Measurements from ENCODE around the gene THAP8.
A peak's percentile ranks its signal among the peaks of the same experiment; 100 is the strongest.

THAP8 gene

GRCh38 chr19:35995048-35995993, 58.8 kb downstream of the THAP8 start, which contains the start of gene SDHAF1:
SDHAF1 (plus strand) TSS chr19:35995188; CDS start chr19:35995275, 87 bp downstream.
- DNase-seq (ENCODE audit: low read depth in 2 of 2), result peak; percentile 70 to 86

- no peak for DNase-seq (ENCODE audit: low read depth in 2 of 2)
These were observed 60.0 kb downstream of the THAP8 start for GRCh38 chr19:35993923-35994598.

- DNase-seq (ENCODE audit: low read depth in 2 of 2), result no peak
These were observed 60.9 kb downstream of the THAP8 start for GRCh38 chr19:35992907-35993765.

GRCh38 chr19:35991731-35992450, 62.2 kb downstream of the THAP8 start:
- no peak for DNase-seq (ENCODE audit: low read depth in 2 of 2)

GRCh38 chr19:35990771-35991730, 63.0 kb downstream of the THAP8 start:
- no peak for DNase-seq (ENCODE audit: low read depth in 2 of 2)

GRCh38 chr19:35990156-35990555, 63.9 kb downstream of the THAP8 start:
- no peak for DNase-seq (ENCODE audit: low read depth in 2 of 2)

GRCh38 chr19:35988824-35989223, 65.3 kb downstream of the THAP8 start:
- DNase-seq (ENCODE audit: low read depth in 2 of 2), result no peak

GRCh38 chr19:35987571-35987896, 66.6 kb downstream of the THAP8 start:
- no peak for DNase-seq (ENCODE audit: low read depth in 2 of 2)

GRCh38 chr19:35986664-35987570, 67.2 kb downstream of the THAP8 start:
- DNase-seq (ENCODE audit: low read depth in 2 of 2), result no peak

GRCh38 chr19:35986111-35986510, 68.0 kb downstream of the THAP8 start:
- no peak for DNase-seq (ENCODE audit: low read depth in 2 of 2)

All from stimulated activated CD4-positive, alpha-beta T cell treated with anti-CD3 and anti-CD28 coated beads, Interleukin-1b, Interleukin-23, amount 100 ng/mL, for 1 hour (primary cell).